NOMO-1 treated with dmso at 0.1 percent for 144 hours (cell line): ENCODE data around the gene GPANK1.
"Not testable (repeated sequence)": the region's sequence is repeated elsewhere in the genome, so short reads cannot be mapped to it uniquely, and the experiment has no call there.

Experiments
- DNase-seq: peaks from one replicate; lab custom pipeline; 2025; ENCODE audit not compliant: unreplicated experiment; lab: John Stamatoyannopoulos, UW

GPANK1 gene

GRCh38 chr6:31664790-31665500, at the start of gene GPANK1:
Gene GPANK1 (minus strand): TSS chr6:31664997. CDS start chr6:31664478, 519 bp downstream.
- DNase-seq = peak; percentile 81

GRCh38 chr6:31713991-31714684, 49.3 kb upstream of the GPANK1 start:
- DNase-seq = no peak

GRCh38 chr6:31713465-31713864, 48.7 kb upstream of the GPANK1 start:
- DNase-seq = no peak

GRCh38 chr6:31712296-31712695, 47.5 kb upstream of the GPANK1 start:
- no peak for DNase-seq

GRCh38 chr6:31711233-31711632, 46.4 kb upstream of the GPANK1 start:
- peak; percentile 19 for DNase-seq

GRCh38 chr6:31710523-31711219, 45.9 kb upstream of the GPANK1 start:
- DNase-seq = no peak

GRCh38 chr6:31709157-31709556, 44.4 kb upstream of the GPANK1 start:
- DNase-seq = not testable (repeated sequence)

- DNase-seq = no peak
Observed at GRCh38 chr6:31708224-31708623, 43.4 kb upstream of the GPANK1 start.

- DNase-seq = no peak
Observed at GRCh38 chr6:31707701-31708100, 42.9 kb upstream of the GPANK1 start.

GRCh38 chr6:31706599-31706998, 41.8 kb upstream of the GPANK1 start, which contains the start of gene LY6G6F:
Gene LY6G6F (plus strand): TSS chr6:31706866. CDS start chr6:31706907, 41 bp downstream.
- no peak for DNase-seq

- DNase-seq = no peak
Observed at GRCh38 chr6:31705931-31706330, 41.1 kb upstream of the GPANK1 start.

- DNase-seq = peak; percentile 96
Observed at GRCh38 chr6:31702819-31703716, 38.3 kb upstream of the GPANK1 start, which contains the start of gene ABHD16A. Gene ABHD16A (minus strand): TSS chr6:31703324. CDS start chr6:31703281, 43 bp downstream.

GRCh38 chr6:31702405-31702818, 37.6 kb upstream of the GPANK1 start:
- no peak for DNase-seq

- no peak for DNase-seq
Observed at GRCh38 chr6:31701666-31702404, 37.0 kb upstream of the GPANK1 start.

- no peak for DNase-seq
Observed at GRCh38 chr6:31700740-31701401, 36.1 kb upstream of the GPANK1 start.

GRCh38 chr6:31697555-31697954, 32.8 kb upstream of the GPANK1 start:
- DNase-seq = no peak

- DNase-seq = no peak
Observed at GRCh38 chr6:31693535-31693934, 28.7 kb upstream of the GPANK1 start.

GRCh38 chr6:31692886-31693285, 28.1 kb upstream of the GPANK1 start:
- DNase-seq = no peak

- DNase-seq = no peak
Observed at GRCh38 chr6:31692353-31692752, 27.6 kb upstream of the GPANK1 start.
